ACC112 (cell line): ENCODE results near the gene RNF148.

Experiments
- H2AFZ ChIP-seq: fragments of 200-600 bp; sonication (generic); one replicate; pipeline ENCODE4 v1.6.0; 2017; ENCODE audit warnings: antibody characterized with exemption, low read length; ENCODE audit not compliant: unreplicated experiment
- H3K27ac ChIP-seq: fragments of 200-600 bp; sonication (generic); 2 replicates; pipeline ENCODE4 v1.5.1; 2014; ENCODE audit warnings: low read depth, mild to moderate bottlenecking, antibody characterized with exemption, low read length, moderate library complexity
- H3K27me3 ChIP-seq: fragments of 200-600 bp; sonication (generic); 2 replicates; pipeline ENCODE4 v1.6.1; 2014; ENCODE audit warnings: mild to moderate bottlenecking, antibody characterized with exemption, low read length, moderate library complexity, mixed read lengths; ENCODE audit not compliant: insufficient read depth
- H3K36me3 ChIP-seq: fragments of 200-600 bp; sonication (generic); 2 replicates; pipeline ENCODE4 v1.6.1; 2016; ENCODE audit warnings: mild to moderate bottlenecking, antibody characterized with exemption, low read length, moderate library complexity, mixed read lengths; ENCODE audit not compliant: insufficient read depth
- H3K4me1 ChIP-seq: fragments of 200-600 bp; sonication (generic); one replicate; pipeline ENCODE4 v1.6.1; 2016; ENCODE audit warnings: low read length, mixed read lengths; ENCODE audit not compliant: insufficient read depth, unreplicated experiment, control insufficient read depth
- H3K4me3 ChIP-seq: fragments of 200-600 bp; sonication (generic); 2 replicates; pipeline ENCODE4 v1.5.1; 2014; ENCODE audit warnings: mild to moderate bottlenecking, low read depth, low read length
- H3K79me2 ChIP-seq: fragments of 200-600 bp; sonication (generic); one replicate; pipeline ENCODE4 v1.6.0; 2016; ENCODE audit warnings: low read length; ENCODE audit not compliant: control insufficient read depth, unreplicated experiment, insufficient read depth

The RNF148 gene

GRCh38 chr7:122702872-122703510, at the start of gene RNF148:
RNF148 (minus strand) TSS chr7:122702922; CDS start chr7:122702750, 172 bp downstream.
- no peak within 1 kb of the TSS for H3K4me3 ChIP-seq
- no peak within 1 kb of the TSS for H2AFZ ChIP-seq
- no peak within 1 kb of the TSS for H3K27ac ChIP-seq
- no peaks in the 10 kb centered on the region for H3K4me1 ChIP-seq
- H3K79me2 ChIP-seq = no peaks in the 10 kb centered on the region
- no peaks in the 10 kb centered on the region for H3K36me3 ChIP-seq
- no peaks in the 10 kb centered on the region for H3K27me3 ChIP-seq

GRCh38 chr7:122750389-122750788, 47.7 kb upstream of the RNF148 start:
- Histone ChIP-seq H3K4me3 (no peak overlapping the region), H3K4me1 (no peaks in the 10 kb centered on the region), H3K27me3 (no peaks in the 10 kb centered on the region), H3K79me2 (no peaks in the 10 kb centered on the region), H3K36me3 (no peaks in the 10 kb centered on the region), H3K27ac (no peak overlapping the region), H2AFZ (no peak overlapping the region)

GRCh38 chr7:122748195-122748594, 45.5 kb upstream of the RNF148 start:
- Histone ChIP-seq H3K79me2 (no peaks in the 10 kb centered on the region), H3K27me3 (no peaks in the 10 kb centered on the region), H3K36me3 (no peaks in the 10 kb centered on the region), H2AFZ (no peak overlapping the region), H3K4me3 (no peak overlapping the region), H3K4me1 (no peaks in the 10 kb centered on the region), H3K27ac (no peak overlapping the region)

GRCh38 chr7:122746948-122747347, 44.2 kb upstream of the RNF148 start:
- H3K36me3 ChIP-seq = no peaks in the 10 kb centered on the region
- H3K27ac ChIP-seq = no peak overlapping the region
- H3K79me2 ChIP-seq = no peaks in the 10 kb centered on the region
- no peak overlapping the region for H2AFZ ChIP-seq
- no peaks in the 10 kb centered on the region for H3K27me3 ChIP-seq
- H3K4me3 ChIP-seq = no peak overlapping the region
- H3K4me1 ChIP-seq = no peaks in the 10 kb centered on the region

GRCh38 chr7:122743211-122743610, 40.5 kb upstream of the RNF148 start:
- H3K4me1 ChIP-seq = no peaks in the 10 kb centered on the region
- H3K27ac ChIP-seq = no peak overlapping the region
- H3K27me3 ChIP-seq = no peaks in the 10 kb centered on the region
- no peaks in the 10 kb centered on the region for H3K79me2 ChIP-seq
- H3K36me3 ChIP-seq = no peaks in the 10 kb centered on the region
- H3K4me3 ChIP-seq = no peak overlapping the region
- no peak overlapping the region for H2AFZ ChIP-seq

- no peaks in the 10 kb centered on the region for H3K27me3 ChIP-seq
- no peaks in the 10 kb centered on the region for H3K36me3 ChIP-seq
- no peak overlapping the region for H2AFZ ChIP-seq
- no peaks in the 10 kb centered on the region for H3K79me2 ChIP-seq
- no peak overlapping the region for H3K27ac ChIP-seq
- no peaks in the 10 kb centered on the region for H3K4me1 ChIP-seq
- H3K4me3 ChIP-seq = no peak overlapping the region
Observed at GRCh38 chr7:122738947-122739346, 36.2 kb upstream of the RNF148 start.

- H3K27ac ChIP-seq = no peak overlapping the region
- H3K4me3 ChIP-seq = no peak overlapping the region
- H3K79me2 ChIP-seq = no peaks in the 10 kb centered on the region
Observed at GRCh38 chr7:122736183-122736582, 33.5 kb upstream of the RNF148 start.

GRCh38 chr7:122727759-122728158, 25.0 kb upstream of the RNF148 start:
- no peak overlapping the region for H2AFZ ChIP-seq
- no peaks in the 10 kb centered on the region for H3K79me2 ChIP-seq
- no peaks in the 10 kb centered on the region for H3K36me3 ChIP-seq
- no peaks in the 10 kb centered on the region for H3K27me3 ChIP-seq
- H3K27ac ChIP-seq = no peak overlapping the region
- no peaks in the 10 kb centered on the region for H3K4me1 ChIP-seq
- H3K4me3 ChIP-seq = no peak overlapping the region

More at GRCh38 chr7:122736183-122736582, 33.5 kb upstream of the RNF148 start:
- H3K27me3 ChIP-seq = no peaks in the 10 kb centered on the region
- no peaks in the 10 kb centered on the region for H3K4me1 ChIP-seq
- no peak overlapping the region for H2AFZ ChIP-seq
- no peaks in the 10 kb centered on the region for H3K36me3 ChIP-seq

- H3K79me2 ChIP-seq = no peaks in the 10 kb centered on the region
- H3K27ac ChIP-seq = no peak overlapping the region
- no peak overlapping the region for H3K4me3 ChIP-seq
Observed at GRCh38 chr7:122727354-122727753, 24.6 kb upstream of the RNF148 start.

GRCh38 chr7:122726881-122727280, 24.2 kb upstream of the RNF148 start:
- Histone ChIP-seq H3K27ac (no peak overlapping the region), H3K4me3 (no peak overlapping the region), H3K27me3 (no peaks in the 10 kb centered on the region), H2AFZ (no peak overlapping the region), H3K4me1 (no peaks in the 10 kb centered on the region), H3K36me3 (no peaks in the 10 kb centered on the region), H3K79me2 (no peaks in the 10 kb centered on the region)

More at GRCh38 chr7:122727354-122727753, 24.6 kb upstream of the RNF148 start:
- H2AFZ ChIP-seq = no peak overlapping the region
- no peaks in the 10 kb centered on the region for H3K4me1 ChIP-seq
- no peaks in the 10 kb centered on the region for H3K36me3 ChIP-seq
- no peaks in the 10 kb centered on the region for H3K27me3 ChIP-seq

GRCh38 chr7:122724366-122724765, 21.6 kb upstream of the RNF148 start:
- H3K4me3 ChIP-seq = no peak overlapping the region
- H3K36me3 ChIP-seq = no peaks in the 10 kb centered on the region
- H3K4me1 ChIP-seq = no peaks in the 10 kb centered on the region

More at GRCh38 chr7:122724366-122724765, 21.6 kb upstream of the RNF148 start:
- Histone ChIP-seq H3K79me2 (peaks cover 2% of the 10 kb centered on the region), H3K27me3 (no peaks in the 10 kb centered on the region), H2AFZ (no peak overlapping the region), H3K27ac (no peak overlapping the region)
